ENCODE measurements around the gene ELF1.

Gene ELF1

GRCh38 chr13:40968416-40969000, 50.6 kb downstream of the ELF1 start:
- no peak overlapping the region for H3K4me3 ChIP-seq (replicated peaks; ENCODE audit: low read depth, low read length)
- DNase-seq (ENCODE audit: extremely low read depth, low read depth), result no peak
- TF ChIP-seq, protein P1, sequence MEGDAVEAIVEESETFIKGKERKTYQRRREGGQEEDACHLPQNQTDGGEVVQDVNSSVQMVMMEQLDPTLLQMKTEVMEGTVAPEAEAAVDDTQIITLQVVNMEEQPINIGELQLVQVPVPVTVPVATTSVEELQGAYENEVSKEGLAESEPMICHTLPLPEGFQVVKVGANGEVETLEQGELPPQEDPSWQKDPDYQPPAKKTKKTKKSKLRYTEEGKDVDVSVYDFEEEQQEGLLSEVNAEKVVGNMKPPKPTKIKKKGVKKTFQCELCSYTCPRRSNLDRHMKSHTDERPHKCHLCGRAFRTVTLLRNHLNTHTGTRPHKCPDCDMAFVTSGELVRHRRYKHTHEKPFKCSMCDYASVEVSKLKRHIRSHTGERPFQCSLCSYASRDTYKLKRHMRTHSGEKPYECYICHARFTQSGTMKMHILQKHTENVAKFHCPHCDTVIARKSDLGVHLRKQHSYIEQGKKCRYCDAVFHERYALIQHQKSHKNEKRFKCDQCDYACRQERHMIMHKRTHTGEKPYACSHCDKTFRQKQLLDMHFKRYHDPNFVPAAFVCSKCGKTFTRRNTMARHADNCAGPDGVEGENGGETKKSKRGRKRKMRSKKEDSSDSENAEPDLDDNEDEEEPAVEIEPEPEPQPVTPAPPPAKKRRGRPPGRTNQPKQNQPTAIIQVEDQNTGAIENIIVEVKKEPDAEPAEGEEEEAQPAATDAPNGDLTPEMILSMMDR (IDR thresholded peaks at IDR 0.05; ENCODE audit: low read depth, low read length, missing control alignments), result no peak

DNA sequence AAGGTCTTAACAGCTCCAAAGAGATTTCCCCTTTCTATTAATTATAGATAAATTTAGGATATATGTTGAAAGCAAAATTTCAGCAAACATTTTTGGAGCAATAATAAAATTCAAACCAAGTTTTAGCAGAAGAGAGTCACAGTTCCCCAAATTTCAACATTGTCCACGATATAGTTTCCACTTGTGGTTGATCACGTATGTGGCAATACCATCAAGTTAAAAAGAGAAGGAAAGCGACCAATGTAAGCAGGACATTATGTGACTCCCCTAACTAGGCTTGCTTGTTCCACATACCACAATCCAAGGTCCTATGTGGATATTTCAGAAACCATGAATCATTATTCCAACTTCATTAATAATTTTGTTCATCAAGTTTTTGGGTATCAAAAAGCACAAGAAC, 52.8 kb downstream of the ELF1 start:
- no peak overlapping the region for H3K4me3 ChIP-seq (replicated peaks; ENCODE audit: low read depth, low read length)
- DNase-seq (ENCODE audit: extremely low read depth, low read depth), result no peak
- TF ChIP-seq, protein P1 (IDR thresholded peaks at IDR 0.05; ENCODE audit: low read depth, low read length, missing control alignments), result no peak

DNA sequence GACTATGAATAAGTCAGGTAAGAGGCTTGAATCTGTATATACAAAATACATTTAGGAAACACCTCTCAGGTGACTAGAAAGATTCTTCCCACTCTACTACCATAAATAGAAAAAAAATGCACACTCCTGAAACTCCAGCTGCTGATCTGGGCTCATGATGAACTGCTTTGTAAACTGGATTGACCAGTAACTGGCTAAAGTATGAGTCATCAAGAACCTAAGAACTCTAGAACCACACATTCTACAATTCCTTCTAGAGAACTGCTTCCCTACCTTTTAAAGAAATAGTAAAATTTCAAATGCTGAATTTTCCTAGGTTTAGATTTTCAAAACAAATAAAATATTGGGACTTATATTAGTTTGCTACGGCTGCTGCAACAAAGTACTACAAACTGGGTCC, 55.2 kb downstream of the ELF1 start:
- no peak overlapping the region for H3K4me3 ChIP-seq (replicated peaks; ENCODE audit: low read depth, low read length)
- no peak for DNase-seq (ENCODE audit: extremely low read depth, low read depth)
- TF ChIP-seq, protein P1 (IDR thresholded peaks at IDR 0.05; ENCODE audit: low read depth, low read length, missing control alignments), result no peak

- TF ChIP-seq, protein P1 (IDR thresholded peaks at IDR 0.05; ENCODE audit: low read depth, low read length, missing control alignments), result no peak
- no peak for DNase-seq (ENCODE audit: extremely low read depth, low read depth)
- no peak overlapping the region for H3K4me3 ChIP-seq (replicated peaks; ENCODE audit: low read depth, low read length)
Observed at GRCh38 chr13:40961826-40962225, 57.3 kb downstream of the ELF1 start.

- TF ChIP-seq, protein P1 (IDR thresholded peaks at IDR 0.05; ENCODE audit: low read depth, low read length, missing control alignments), result no peak
- DNase-seq (ENCODE audit: extremely low read depth, low read depth), result no peak
Observed at GRCh38 chr13:40961214-40961613, 57.9 kb downstream of the ELF1 start.

DNA sequence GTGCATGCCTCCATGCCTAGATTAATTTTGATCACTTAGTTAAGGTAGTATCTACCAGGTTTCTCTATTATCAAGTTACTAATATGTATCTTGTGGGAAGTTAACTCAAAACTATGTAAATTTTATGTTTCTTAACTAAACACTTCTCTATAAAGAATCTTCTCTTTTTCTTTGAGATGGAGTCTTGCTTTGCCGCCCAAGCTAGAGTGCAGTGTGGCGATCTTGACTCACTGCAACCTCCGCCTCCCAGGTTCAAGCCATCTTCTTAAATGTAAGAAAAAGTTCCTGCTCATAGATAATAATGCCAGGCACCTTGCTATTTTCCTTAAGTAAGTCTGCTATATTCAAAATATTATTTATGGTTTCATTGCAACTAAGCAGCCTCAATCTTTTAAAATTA, 58.4 kb downstream of the ELF1 start:
- TF ChIP-seq, protein P1 (IDR thresholded peaks at IDR 0.05; ENCODE audit: low read depth, low read length, missing control alignments), result no peak
- H3K4me3 ChIP-seq (replicated peaks; ENCODE audit: low read depth, low read length), result no peak overlapping the region

More at GRCh38 chr13:40961214-40961613, 57.9 kb downstream of the ELF1 start:
- H3K4me3 ChIP-seq (replicated peaks; ENCODE audit: low read depth, low read length), result no peak overlapping the region

GRCh38 chr13:40958655-40959054, 60.5 kb downstream of the ELF1 start:
- H3K4me3 ChIP-seq (replicated peaks; ENCODE audit: low read depth, low read length), result no peak overlapping the region
- TF ChIP-seq, protein P1 (IDR thresholded peaks at IDR 0.05; ENCODE audit: low read depth, low read length, missing control alignments), result no peak
- DNase-seq (ENCODE audit: extremely low read depth, low read depth), result no peak

More for the DNA sequence above, 58.4 kb downstream of the ELF1 start:
- no peak for DNase-seq (ENCODE audit: extremely low read depth, low read depth)
